Peyer's patch (tissue), 4 donors: ENCODE data around the gene DOCK11.

Experiments used
- POLR2A ChIP-seq, 2 donors: fragments of 450-650 bp; IDR thresholded peaks; one replicate each; pipeline ENCODE4 v1.5.1; 2017; ENCODE audit warnings: antibody characterized with exemption in 2 of 2, mild to moderate bottlenecking in 2 of 2, moderate library complexity in 2 of 2
- TF ChIP-seq, protein P1 (sequence below), 6 experiments: fragments of 450-650 bp in 4 of 6; fragments of 200-600 bp in 2 of 6; sonication (generic) in 1 of 6; IDR thresholded peaks; one replicate each; pipeline ENCODE4 v1.5.1; 2017 to 2019; ENCODE audit warnings: antibody characterized with exemption in 6 of 6, mild to moderate bottlenecking in 3 of 6, moderate library complexity in 1 of 6

DNA sequence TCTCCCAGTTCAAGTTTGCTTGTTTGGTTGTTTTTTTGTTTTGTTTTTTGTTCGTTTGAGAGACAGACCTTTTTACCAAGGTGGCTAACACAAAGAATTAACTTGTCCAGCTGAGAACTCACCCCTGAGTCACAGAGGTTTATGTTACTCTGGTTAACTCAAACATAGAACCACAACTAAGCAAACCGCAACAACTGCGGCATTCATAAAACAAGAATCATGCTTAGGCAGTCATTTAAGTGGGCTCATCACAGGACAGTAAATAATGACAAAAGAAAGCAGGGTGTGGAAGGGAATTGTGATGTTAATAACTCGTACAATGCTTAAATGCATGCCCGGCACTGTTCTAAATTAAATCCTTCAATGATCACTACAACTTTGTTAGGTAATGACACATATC, 207.1 kb downstream of the DOCK11 start:
- no peak for TF ChIP-seq POLR2A (IDR thresholded peaks at IDR 0.05)
- TF ChIP-seq, protein P1, sequence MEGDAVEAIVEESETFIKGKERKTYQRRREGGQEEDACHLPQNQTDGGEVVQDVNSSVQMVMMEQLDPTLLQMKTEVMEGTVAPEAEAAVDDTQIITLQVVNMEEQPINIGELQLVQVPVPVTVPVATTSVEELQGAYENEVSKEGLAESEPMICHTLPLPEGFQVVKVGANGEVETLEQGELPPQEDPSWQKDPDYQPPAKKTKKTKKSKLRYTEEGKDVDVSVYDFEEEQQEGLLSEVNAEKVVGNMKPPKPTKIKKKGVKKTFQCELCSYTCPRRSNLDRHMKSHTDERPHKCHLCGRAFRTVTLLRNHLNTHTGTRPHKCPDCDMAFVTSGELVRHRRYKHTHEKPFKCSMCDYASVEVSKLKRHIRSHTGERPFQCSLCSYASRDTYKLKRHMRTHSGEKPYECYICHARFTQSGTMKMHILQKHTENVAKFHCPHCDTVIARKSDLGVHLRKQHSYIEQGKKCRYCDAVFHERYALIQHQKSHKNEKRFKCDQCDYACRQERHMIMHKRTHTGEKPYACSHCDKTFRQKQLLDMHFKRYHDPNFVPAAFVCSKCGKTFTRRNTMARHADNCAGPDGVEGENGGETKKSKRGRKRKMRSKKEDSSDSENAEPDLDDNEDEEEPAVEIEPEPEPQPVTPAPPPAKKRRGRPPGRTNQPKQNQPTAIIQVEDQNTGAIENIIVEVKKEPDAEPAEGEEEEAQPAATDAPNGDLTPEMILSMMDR (IDR thresholded peaks at IDR 0.05) = no peak
